Measurements from ENCODE around the gene KCNK13.
"Not testable (repeated sequence)": the region's sequence is repeated elsewhere in the genome, so short reads cannot be mapped to it uniquely, and the experiment has no call there.

KCNK13 gene

DNA sequence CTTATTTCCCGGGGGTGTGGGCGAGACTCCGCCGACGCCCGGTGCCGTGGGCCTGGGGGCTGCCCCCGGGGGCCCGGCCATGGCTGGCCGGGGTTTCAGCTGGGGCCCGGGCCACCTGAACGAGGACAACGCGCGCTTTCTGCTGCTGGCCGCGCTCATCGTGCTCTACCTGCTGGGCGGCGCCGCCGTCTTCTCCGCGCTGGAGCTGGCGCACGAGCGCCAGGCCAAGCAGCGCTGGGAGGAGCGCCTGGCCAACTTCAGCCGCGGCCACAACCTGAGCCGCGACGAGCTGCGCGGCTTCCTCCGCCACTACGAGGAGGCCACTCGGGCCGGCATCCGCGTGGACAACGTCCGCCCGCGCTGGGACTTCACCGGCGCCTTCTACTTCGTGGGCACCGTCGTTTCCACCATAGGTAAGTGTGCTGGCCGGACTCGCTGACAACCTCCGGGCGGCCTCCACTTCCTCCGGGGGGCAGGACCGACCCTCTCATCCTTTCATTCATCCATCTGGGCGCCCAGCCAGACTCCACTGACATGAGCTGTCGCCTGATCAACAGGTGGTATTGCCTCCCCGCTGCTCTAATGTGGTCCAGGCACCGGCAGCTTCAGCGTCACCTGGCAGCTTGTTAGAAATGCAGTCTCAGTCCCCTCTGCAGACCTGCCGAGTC, 467 bp downstream of the KCNK13 start:
- DNase-seq, result no peak

DNA sequence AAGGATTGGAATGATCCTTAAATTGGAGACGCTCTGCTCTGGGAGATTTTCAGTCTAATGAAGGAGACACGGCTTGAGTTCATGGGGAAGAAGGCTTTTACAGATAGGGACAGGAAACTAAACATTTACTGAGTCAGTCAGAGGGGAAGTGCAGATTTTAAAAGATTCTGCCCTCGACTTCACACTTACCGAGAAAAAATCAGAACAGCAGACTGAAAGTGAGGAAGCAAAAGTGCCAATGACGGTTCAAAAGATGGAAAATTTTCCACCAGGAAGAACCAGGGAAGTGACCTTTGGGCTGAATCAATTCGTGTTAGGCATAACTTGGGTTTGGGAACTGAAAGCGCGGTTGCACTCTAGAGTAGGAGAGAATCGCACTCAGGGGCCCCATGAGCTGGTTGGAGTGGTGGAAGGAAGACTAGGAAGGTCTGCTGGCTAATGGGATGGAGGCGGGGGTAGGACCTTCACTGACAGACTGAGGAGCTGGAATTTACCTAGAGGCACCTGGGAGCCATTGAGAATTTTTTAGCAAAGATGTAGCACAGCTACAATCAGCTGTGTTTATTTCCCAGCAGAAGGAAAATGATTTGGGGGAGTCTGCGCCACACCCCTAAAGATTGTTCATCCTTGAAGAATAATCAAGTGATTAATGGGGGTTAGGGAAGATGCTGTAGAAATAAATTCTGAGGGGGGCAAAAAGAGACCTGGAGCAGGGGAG, 1.2 kb downstream of the KCNK13 start:
- no peak for DNase-seq

DNA sequence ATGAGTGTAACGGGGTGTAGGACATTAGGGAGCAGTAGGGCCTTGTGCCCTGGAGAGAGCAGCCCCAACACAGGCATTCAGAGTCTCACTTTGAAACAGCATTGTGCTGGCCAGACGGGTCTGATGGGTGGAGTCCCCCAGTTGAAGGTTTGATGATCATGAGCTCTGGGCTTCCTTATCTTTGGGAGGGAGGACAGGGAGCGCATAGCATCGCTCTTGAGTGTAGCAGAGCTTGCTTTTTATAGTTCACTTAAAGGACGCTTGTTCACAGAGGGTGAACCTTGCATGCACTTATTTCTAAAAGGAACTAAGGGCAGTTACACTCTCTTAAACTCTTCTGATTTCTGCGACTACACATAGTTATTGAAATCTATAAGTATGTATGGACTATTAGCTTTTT, 10.6 kb downstream of the KCNK13 start:
- no peak for DNase-seq

DNA sequence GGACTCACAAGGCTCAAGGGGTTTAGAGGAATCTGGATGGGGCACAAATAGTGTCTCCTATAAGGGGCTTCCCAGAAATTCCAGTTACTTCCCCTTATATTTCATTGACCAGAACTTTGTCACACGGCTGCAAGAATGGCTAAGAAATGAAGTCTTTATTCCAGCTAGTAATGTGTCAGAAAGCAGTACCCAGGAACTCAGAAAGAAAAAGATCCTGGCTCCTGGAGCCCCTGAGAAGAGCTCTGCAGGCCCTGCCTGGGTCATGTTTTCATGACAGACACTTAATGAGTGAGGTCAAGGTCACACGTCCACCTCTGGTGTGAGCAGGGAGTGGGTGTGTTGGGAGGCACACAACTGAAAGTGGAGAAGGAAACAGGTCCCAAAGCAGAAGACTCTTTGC, 17.8 kb downstream of the KCNK13 start:
- DNase-seq, result no peak

DNA sequence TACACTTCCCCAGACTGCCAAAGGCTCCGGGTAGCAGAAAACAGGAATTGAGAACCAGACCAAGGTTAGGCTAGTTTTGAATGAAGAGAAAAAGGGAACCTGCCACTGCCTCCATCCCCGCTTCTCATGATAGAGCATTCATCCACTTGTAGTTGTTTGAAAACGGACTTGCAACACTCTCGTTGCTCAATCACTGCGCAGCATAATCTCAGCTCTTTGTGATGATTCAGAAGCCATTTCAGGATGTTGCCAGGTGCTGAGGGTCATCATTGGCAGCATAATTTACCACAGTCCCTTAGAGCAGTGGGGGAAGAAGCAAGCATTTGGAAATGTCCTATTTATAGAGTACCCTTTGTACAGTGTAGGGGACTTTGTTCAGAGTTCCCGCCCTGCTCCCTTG, 25.6 kb downstream of the KCNK13 start:
- DNase-seq, result peak; percentile 18

DNA sequence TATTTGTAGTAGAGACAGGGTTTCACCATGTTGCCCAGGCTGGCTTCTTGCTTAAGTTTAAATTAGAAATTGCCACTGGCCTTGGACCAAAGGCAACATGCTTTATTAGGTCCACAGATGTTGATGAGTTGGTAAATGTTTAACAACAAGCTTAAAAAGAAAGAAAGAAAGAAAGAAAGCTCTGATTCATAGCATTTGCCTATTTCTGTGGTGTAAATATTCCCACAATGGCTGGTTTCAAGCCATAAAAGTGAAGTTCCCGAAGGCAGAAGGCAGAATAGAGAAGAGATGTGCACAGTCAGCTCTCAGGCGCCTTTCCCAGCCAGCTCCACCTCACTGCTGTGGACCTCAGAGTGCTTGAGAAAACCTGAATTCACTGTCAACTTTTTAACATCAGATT, 26.4 kb downstream of the KCNK13 start:
- no peak for DNase-seq

DNA sequence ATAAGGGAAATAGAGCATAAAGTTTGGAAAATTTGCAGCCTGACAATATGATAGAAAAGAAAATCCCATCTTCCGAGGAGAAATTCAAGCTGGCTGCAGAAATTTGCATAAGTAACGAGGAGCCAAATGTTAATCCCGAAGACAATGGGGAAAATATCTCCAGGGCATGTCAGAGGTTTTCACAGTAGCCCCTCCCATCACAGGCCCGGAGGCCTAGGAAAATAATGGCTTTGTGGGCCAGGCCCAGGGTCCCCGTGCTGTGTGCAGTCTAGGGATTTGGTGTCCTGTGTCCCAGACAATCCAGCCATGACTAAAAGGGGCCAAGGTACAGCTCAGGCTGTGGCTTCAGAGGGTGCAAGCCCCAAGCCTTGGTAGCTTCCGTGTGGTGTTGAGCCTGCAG, 27.7 kb downstream of the KCNK13 start:
- not testable (repeated sequence) for DNase-seq

DNA sequence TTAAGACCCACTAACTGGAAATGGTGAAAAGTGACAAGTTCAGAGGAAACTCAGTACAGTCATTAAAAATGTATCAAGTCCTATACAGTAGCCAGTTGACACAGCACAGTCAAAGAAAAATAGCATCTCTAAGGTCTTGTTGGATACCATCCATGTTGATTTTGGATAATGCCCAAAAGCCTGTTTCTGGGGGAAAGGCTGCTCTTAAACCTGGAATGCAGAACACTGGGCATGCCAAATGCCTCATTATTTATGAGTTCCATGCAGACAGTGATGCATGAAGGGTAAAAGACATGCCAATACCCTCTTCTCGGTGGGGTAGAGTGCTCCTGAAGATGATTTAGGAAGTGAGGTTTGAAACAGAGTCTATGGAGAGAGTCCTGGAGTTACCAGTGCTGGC, 29.6 kb downstream of the KCNK13 start:
- no peak for DNase-seq

DNA sequence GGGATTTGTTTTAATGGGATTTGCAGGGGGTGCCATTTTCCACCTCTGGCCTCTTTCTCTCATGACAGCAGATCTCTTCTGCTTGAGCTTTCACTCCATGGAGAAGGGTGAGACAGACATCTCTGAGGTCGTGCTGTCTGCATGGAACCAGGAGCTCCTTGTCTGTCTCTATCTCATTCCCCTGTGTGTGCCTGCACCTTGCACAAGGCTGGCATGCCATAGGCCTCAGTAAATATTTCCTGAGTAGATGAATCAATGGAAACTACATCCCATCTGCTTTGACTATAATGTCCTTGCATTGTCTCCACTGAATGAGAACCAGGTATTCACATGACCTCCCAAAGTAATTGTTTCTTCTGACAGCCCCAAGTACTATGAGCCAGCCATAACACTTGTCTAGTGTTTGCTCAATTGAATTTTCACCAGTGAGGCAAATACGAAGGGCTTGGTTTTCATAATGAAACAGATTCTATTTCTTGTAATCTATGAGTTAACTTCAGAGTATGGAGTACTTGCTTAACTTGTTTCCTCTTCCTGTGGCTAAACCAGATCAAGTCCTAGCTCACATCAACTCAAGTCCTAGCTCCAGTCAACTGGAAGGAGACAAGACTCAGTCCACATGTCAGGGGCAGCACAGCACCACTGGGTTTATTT, 32.3 kb downstream of the KCNK13 start:
- DNase-seq, result no peak

DNA sequence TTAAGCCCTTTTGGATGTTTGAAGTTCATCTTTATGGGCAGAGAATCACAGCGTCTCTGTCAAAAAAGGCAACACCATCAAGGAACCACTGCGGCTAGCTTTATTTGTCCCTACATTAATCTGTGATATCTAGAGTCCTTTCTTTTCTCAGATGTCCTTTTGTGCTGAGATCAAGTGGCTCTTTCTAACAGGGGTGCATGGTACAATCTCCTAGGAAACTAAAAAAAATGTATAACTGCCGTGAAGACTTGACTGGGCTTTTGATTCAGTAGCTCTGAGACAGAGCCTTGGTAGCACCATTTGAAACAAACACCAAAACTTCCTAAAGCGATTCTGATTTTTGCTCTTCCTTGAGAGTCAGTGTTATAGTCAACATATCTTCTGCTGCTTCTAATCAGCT, 33.3 kb downstream of the KCNK13 start:
- no peak for DNase-seq

DNA sequence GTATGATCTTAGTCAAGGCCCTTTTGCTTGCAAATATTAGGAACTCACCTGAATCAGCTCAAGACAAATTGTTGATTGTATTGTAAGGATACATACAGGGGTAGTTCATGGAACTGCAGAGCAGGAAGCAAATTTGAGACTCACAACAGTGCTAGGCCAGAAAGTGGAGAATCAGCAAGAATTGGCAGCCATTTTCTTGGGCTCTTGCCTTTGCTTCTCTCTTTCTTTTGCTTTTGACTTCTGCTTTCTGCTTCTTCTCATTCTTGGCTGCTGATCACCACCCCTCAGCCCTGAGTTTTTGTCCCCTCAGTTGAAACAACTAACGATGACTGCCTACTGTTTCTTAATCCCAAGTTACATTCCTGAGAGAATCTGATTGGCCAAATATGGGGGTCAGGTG, 34.8 kb downstream of the KCNK13 start:
- DNase-seq, result no peak

DNA sequence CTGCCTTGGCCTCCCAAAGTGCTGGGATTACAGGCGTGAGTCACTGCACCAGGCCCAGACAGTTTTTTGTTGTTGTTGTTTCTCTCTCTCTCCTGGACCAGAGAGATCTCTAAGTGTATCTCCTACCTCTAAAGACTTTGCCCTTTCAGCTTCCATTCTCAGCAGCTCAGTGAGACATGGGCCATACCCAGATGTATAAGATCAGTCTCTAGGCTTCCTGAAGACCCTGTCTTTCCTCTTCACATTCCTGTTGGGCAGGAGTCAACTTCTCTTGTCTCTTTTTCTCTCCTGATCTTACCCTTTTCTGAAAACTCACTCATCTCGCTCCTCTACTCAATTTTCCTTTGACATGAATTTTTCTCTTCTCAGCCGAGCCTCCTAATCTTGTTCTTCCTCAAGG, 42.0 kb downstream of the KCNK13 start:
- no peak for DNase-seq

DNA sequence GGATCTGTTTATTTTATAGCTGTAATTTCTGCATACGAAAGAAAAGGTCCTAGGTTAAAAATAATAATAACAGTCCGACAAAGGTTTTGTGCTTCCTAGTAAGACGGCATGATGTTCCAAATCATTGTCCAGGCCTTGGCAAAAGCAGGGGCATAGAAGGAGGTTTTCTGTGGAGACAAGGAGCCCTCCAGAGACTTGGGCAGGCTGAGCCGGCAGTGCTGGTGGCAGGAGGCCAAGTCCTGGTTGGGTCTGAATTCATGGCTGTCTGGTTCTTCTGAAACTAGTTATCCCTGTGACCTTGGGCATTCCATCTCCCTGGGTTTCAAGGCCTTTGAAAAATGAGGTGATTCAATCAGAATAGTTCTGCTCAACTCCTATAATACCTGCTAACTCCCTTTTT, 44.0 kb downstream of the KCNK13 start:
- DNase-seq, result no peak

DNA sequence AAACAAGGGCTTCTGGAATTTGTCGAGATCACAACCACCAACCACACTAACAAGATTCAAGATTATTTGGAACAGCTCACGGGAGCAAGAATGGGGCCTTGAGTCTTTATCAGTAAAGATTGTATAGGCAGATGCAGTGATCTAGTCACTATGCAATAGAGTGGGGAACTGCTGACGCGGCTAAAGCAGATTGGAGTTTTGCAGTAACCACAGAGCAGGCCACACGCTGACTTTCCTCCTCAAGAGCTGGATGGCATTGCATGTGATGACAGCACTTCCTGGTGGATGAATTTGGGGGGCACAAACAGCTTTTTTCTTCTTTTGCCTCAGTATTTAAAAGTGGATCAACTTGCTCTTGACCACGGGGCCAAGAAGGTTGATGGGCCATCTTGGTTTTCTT, 46.0 kb downstream of the KCNK13 start:
- DNase-seq, result no peak

DNA sequence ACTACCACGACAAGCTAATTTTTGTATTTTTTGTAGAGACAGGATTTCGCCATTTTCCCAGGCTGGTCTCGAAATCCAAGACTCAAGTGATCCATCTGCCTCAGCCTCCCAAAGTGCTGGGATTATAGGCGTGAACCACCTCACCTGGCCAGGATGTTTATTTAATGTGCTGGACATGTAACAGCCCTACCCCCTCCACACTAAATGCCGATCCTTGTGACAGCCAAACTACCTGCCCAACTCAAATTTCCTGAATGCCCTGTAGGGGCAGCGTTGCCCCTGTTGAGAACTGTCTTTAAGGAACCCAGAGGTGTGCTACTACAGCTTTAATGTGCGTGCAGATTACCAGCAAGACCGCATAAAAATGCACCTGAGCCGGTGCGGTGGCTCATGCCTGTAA, 48.1 kb downstream of the KCNK13 start:
- no peak for DNase-seq

DNA sequence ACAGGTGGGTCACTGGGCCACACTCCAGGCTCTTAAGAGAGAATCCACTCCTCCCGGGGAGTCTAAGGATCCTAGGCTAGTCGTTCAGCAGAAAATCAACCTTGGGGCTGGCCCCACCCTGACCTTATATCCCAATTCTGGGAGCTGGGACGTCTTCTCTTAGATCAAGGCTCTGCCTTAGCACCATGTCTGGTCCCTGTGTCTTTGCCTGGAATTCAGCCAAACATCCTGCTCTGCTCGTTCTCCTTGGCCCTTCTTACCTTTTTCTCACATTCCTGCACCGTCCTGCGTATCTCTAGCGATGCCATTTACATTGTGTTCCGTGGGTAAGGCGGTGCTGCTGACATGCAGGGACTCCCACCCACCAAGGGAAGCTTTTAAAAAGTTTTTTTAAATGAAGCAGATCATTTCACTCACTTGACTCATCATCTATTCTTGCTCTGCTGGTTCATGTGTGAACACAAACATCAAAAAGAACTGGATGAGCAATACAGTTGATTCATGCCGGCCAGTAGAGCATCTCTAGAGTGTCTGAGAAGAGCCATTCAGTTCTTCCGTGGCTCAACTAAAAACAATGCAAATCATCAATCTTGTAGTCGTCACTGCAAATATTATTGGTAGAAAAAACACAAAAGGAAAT, 50.2 kb downstream of the KCNK13 start:
- no peak for DNase-seq

DNA sequence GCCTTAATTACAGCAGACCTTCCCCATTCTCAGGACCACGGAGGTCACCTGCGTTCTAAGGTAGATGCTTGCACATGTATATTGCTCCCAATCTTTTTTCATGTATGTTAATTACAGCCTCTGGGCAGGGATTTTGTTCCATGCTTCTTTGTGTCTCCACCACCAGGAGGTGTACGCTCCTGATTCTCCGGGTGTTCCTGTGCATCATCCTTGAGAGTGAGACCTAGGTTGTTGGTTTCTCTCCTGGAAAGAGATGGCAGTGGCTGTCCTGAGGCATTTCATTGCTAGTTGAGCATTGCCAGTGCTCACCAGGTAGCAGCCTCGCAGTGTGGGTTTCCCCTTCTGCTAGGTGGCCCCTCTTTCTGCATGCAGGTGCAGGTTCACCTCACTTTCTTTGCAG, 52.8 kb downstream of the KCNK13 start:
- no peak for DNase-seq

DNA sequence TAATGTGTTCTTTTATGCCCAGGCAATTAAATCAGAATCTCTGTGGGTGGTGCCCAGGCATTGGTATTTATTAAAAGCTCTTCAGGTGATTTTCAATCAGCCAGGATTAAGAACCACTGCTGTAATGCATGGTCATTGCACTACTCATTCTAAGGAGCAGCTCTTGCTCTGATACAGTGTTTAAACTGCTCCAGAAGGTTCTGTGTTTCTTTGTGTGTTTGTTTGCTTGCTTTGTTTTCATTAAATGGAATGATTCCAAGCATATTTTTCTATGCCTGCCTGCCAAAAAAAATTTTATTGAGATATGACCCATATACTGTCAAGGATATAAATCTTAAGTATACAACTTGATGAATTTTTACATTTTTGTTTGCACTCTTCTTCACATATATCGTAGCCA, 54.0 kb downstream of the KCNK13 start:
- no peak for DNase-seq

DNA sequence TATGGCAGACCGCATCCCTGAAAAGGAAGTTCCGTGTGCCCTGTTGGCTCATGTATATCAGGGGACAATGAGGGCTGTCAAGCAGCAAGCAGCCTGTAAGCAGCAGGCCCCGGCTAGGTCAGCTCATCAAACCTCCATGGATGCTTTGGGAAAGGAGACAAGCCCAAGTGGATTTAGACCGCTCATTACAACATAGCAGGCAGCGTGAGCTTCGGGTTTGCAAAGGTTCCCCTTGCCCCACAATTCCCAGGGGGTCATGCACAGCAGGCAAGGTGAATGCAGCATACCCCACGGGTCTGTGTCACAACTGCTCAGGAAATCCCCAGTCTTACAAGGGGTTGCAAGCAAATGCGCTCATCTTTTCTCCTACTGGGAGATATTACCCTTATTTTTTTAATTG, 54.6 kb downstream of the KCNK13 start:
- DNase-seq, result no peak

DNA sequence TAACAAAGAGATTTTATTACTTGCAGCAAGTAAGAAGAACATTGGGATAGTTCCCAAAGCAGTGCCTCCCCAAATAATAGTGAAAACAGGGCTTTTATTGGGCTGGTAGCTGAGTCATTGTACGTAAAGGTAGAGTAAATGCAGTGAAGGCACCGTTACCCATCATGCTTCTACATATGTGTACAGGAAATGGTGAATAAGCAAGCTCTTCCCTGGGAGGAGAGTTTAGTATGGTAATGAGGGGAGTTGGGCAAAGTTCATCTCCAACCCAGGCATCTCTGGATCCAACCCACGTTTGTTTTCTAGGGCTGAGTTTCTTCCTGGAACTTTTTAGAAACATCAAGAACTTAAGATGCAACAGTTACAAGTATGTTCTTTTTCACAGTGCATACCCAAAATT, 56.2 kb downstream of the KCNK13 start:
- no peak for DNase-seq

DNA sequence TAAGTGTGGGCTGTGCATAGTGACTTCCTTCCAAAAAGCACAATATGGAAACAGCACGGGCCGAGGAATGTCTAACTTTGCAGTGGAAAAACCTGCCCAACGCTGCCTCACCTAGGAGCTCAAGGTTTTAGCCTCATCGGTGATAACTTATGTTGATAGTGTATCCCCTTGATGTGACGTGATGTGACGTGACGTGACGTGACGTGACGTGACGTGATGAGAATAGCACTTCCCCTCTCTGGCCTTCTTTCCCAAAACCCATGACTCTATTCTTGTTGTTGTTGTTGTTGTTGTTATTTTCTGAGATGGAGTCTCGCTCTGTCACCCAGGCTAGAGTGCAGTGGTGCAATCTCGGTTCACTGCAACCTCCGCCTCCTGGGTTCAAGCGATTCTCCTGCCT, 64.5 kb downstream of the KCNK13 start:
- DNase-seq, result no peak

DNA sequence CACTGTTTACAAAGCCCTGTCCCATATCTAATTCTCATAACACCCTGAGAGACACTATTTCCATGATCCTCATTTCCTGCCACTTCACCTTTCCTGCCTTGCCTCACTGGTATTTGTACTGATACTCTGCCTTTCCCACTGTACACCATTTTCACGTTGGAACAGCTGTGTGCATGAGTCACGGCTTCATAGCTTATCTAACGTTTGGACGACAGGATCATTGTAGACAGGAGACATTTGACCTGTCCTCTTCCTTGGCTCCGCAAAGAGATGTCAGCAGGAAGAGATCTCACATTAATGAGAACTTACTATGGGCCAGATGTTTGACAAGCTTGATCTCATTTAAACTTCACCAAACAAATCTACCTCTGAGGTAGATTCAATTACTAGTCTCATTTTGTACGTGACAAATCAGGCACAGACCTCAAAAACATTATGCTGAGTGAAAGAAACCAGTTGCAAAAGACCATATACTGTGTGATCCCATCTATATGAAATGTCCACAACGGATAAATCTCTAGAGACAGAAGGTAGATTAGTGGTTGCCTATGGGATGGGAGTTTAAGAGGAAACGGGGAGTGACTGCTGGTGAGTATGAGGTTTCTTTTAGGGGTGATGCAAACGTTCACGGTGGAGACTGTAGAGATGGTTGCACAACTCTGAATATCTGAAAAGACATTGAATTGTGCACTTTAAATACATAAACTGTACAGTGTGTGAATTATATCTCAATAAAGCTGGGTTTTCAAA, 71.2 kb downstream of the KCNK13 start:
- DNase-seq, result no peak

DNA sequence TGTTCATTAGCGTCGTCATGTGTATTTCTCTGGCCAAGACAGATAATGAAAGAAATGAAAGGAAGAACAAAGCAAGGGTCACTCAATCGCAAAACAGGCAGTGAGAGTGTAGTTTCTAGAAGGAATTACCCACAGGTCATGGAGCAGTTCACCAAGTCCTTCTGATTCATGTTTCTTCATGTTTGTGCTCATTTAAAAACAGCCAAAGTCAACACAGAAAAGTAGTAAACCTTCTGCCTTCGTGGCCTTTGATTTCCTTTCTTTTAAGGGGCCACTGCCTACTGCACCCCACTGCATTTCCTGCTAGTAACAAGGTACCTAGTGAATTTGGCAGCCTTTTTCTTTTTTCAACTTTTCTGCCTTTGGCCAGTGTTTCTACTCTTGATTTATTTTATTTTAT, 75.1 kb downstream of the KCNK13 start:
- no peak for DNase-seq

Data from CD4-positive, alpha-beta T cell treated with Interleukin-12 subunit alpha and Interleukin-12 subunit beta, for 1 hour (primary cell).